H1 (cell line): ENCODE measurements around the gene ZBED1. TPM values are rescaled to one million over a fixed set of nuclear protein-coding genes. Genes with fewer than 3 reads are reported as not detected.

Source experiments
- CTCF ChIA-PET: fragments of 300-600 bp; sonication (Branson Sonifier 250); formaldehyde crosslinking; loops from one replicate; lab custom pipeline; 2021; ENCODE audit not compliant: partially characterized antibody; lab: Charles Lee
- POLR2A ChIA-PET: fragments of 300-600 bp; sonication (Branson Sonifier 250); formaldehyde crosslinking; loops from one replicate; lab custom pipeline; 2021; ENCODE audit warnings: inconsistent platforms; ENCODE audit not compliant: partially characterized antibody; lab: Charles Lee
- DNase-seq, 2 experiments: peaks; one replicate each; pipeline versions ENCODE4 v3.0.0 to v3.0.0-alpha.2; 2010 to 2022; ENCODE audit warnings: low spot score in 2 of 2, low read depth in 1 of 2, mixed read lengths in 1 of 2
- FAIRE-seq: peaks from 2 replicates; lab custom pipeline; 2011; peaks lifted over from hg19 to GRCh38; lab: Jason Lieb, UNC
- H2AFZ ChIP-seq: 2 replicates; pipeline ENCODE4 v1.8.1; 2012; ENCODE audit warnings: low read length, inconsistent platforms
- H2AK5ac ChIP-seq: 2 replicates; pipeline ENCODE4 v1.6.1; 2013; ENCODE audit warnings: low read depth, low read length
- H2BK120ac ChIP-seq: replicated peaks from 2 replicates; pipeline ENCODE3; 2013; ENCODE audit warnings: low read depth, low read length, inconsistent platforms
- H2BK12ac ChIP-seq: 2 replicates; pipeline ENCODE4 v1.6.1; 2013; ENCODE audit warnings: low read depth, low read length
- H2BK15ac ChIP-seq: 2 replicates; pipeline ENCODE4 v1.6.1; 2013; ENCODE audit warnings: low read length
- H2BK20ac ChIP-seq: 2 replicates; pipeline ENCODE4 v1.6.1; 2013; ENCODE audit warnings: low read length
- H2BK5ac ChIP-seq: 2 replicates; pipeline ENCODE4 v1.6.1; 2013; ENCODE audit warnings: low read depth, low read length
- H3K14ac ChIP-seq: 2 replicates; pipeline ENCODE4 v1.6.1; 2013; ENCODE audit warnings: inconsistent platforms; ENCODE audit not compliant: insufficient read length
- H3K18ac ChIP-seq: 2 replicates; pipeline ENCODE4 v1.6.1; 2013; ENCODE audit warnings: low read length; ENCODE audit errors: extremely low read depth
- H3K23ac ChIP-seq: 2 replicates; pipeline ENCODE4 v1.6.1; 2013; ENCODE audit warnings: inconsistent platforms; ENCODE audit not compliant: insufficient read length
- H3K23me2 ChIP-seq: 2 replicates; pipeline ENCODE4 v1.6.1; 2013; ENCODE audit warnings: low read depth, low read length
- H3K27ac ChIP-seq: 2 replicates; pipeline ENCODE4 v1.6.1; 2011; ENCODE audit warnings: low read depth, low read length, inconsistent platforms
- H3K27me3 ChIP-seq, 4 experiments: replicated peaks in 1 of 4; 1 replicate in 1 of 4; 2 replicates in 3 of 4; pipeline versions ENCODE4 v1.6.1 to v1.8.1; 2011 to 2013; ENCODE audit warnings: low read length in 3 of 4, mild to moderate bottlenecking in 3 of 4, inconsistent platforms in 2 of 4, mixed read lengths in 2 of 4, moderate library complexity in 1 of 4; ENCODE audit not compliant: control insufficient read depth in 3 of 4, insufficient read depth in 3 of 4; ENCODE audit errors: extremely low read depth in 1 of 4
- H3K36me3 ChIP-seq, 4 experiments: 2 replicates each; pipeline versions ENCODE4 v1.6.1 to v1.8.1; 2011 to 2013; ENCODE audit warnings: mild to moderate bottlenecking in 4 of 4, low read length in 3 of 4, moderate library complexity in 2 of 4, control low read depth in 1 of 4, inconsistent platforms in 1 of 4; ENCODE audit not compliant: insufficient read depth in 4 of 4, control insufficient read depth in 2 of 4
- H3K4ac ChIP-seq: replicated peaks from 2 replicates; pipeline ENCODE3; 2013; ENCODE audit warnings: low read length, low read depth, mixed read lengths, inconsistent platforms; ENCODE audit not compliant: insufficient read length
- H3K4me1 ChIP-seq, 4 experiments: replicated peaks in 1 of 4; 1 replicate in 1 of 4; 2 replicates in 3 of 4; pipeline versions ENCODE4 v1.6.1 to v1.8.1; 2011 to 2013; ENCODE audit warnings: low read length in 3 of 4, inconsistent platforms in 2 of 4, mixed read lengths in 1 of 4; ENCODE audit not compliant: insufficient read depth in 4 of 4, control insufficient read depth in 3 of 4
- H3K4me2 ChIP-seq, 2 experiments: 2 replicates each; pipeline versions ENCODE4 v1.6.1 to v1.8.1; 2011 to 2013; ENCODE audit warnings: low read depth in 2 of 2, low read length in 2 of 2, control low read depth in 1 of 2, inconsistent platforms in 1 of 2, mild to moderate bottlenecking in 1 of 2; ENCODE audit not compliant: insufficient read depth in 1 of 2
- H3K4me3 ChIP-seq, 4 experiments: fragments of 200-600, 300-600 bp in 1 of 4; sonication (generic), shearing (Covaris generic), sonication (Bioruptor Twin) in 1 of 4; 2 replicates each; pipeline versions ENCODE4 v1.5.1 to v1.8.1; 2011 to 2016; ENCODE audit warnings: low read length in 4 of 4, low read depth in 3 of 4, control low read depth in 2 of 4, inconsistent platforms in 2 of 4, mild to moderate bottlenecking in 2 of 4, mixed read lengths in 1 of 4, moderate library complexity in 1 of 4; ENCODE audit not compliant: insufficient read depth in 2 of 4; ENCODE audit errors: extremely low read depth in 1 of 4
- H3K56ac ChIP-seq: replicated peaks from 2 replicates; pipeline ENCODE3; 2013; ENCODE audit warnings: low read depth, mild to moderate bottlenecking, mixed read lengths, low read length, inconsistent platforms; ENCODE audit not compliant: insufficient read length
- H3K79me1 ChIP-seq: 2 replicates; pipeline ENCODE4 v1.6.1; 2013; ENCODE audit warnings: low read depth, low read length, control low read depth
- H3K79me2 ChIP-seq, 2 experiments: 2 replicates each; pipeline versions ENCODE4 v1.6.1 to v1.8.1; 2012 to 2013; ENCODE audit warnings: low read length in 2 of 2, mild to moderate bottlenecking in 2 of 2, inconsistent platforms in 1 of 2; ENCODE audit not compliant: insufficient read depth in 2 of 2, control insufficient read depth in 1 of 2
- H3K9ac ChIP-seq, 4 experiments: replicated peaks in 1 of 4; 1 replicate in 1 of 4; 2 replicates in 3 of 4; pipeline versions ENCODE4 v1.6.1 to v1.8.1; 2011 to 2013; ENCODE audit warnings: low read depth in 3 of 4, low read length in 3 of 4, control low read depth in 2 of 4, mild to moderate bottlenecking in 2 of 4, moderate library complexity in 2 of 4, inconsistent platforms in 1 of 4; ENCODE audit errors: extremely low read depth in 1 of 4
- H3K9me3 ChIP-seq, 2 experiments: 2 replicates each; pipeline versions ENCODE4 v1.6.1 to v1.8.1; 2012 to 2013; ENCODE audit warnings: mild to moderate bottlenecking in 2 of 2, moderate library complexity in 2 of 2, control low read depth in 1 of 2, inconsistent platforms in 1 of 2, low read depth in 1 of 2, low read length in 1 of 2, mixed read lengths in 1 of 2; ENCODE audit not compliant: insufficient read depth in 2 of 2
- H4K20me1 ChIP-seq, 2 experiments: replicated peaks in 1 of 2; 2 replicates each; pipeline versions ENCODE3 to v1.8.1; 2011 to 2013; ENCODE audit warnings: inconsistent platforms in 2 of 2, low read length in 2 of 2, mild to moderate bottlenecking in 1 of 2; ENCODE audit not compliant: insufficient read depth in 2 of 2, control insufficient read depth in 1 of 2
- H4K5ac ChIP-seq: 2 replicates; pipeline ENCODE4 v1.6.1; 2013; ENCODE audit warnings: low read length, low read depth, mixed read lengths, inconsistent platforms; ENCODE audit not compliant: insufficient read length
- H4K8ac ChIP-seq: 2 replicates; pipeline ENCODE4 v1.8.0; 2013; ENCODE audit warnings: mild to moderate bottlenecking, moderate library complexity, low read length, inconsistent platforms; ENCODE audit not compliant: insufficient read depth; ENCODE audit errors: extremely low read depth
- H4K91ac ChIP-seq: replicated peaks from 2 replicates; pipeline ENCODE3; 2013; ENCODE audit warnings: low read length, mixed read lengths, inconsistent platforms; ENCODE audit not compliant: insufficient read length
- BCL11A ChIP-seq, 2 experiments: IDR thresholded peaks; one replicate each; pipeline ENCODE4 v1.6.1; 2011; ENCODE audit warnings: low read depth in 2 of 2, low read length in 2 of 2, mild to moderate bottlenecking in 2 of 2
- BRCA1 ChIP-seq: IDR thresholded peaks from 2 replicates; pipeline ENCODE4 v1.6.1; 2012; ENCODE audit warnings: low read depth, low read length, improper control_type of control experiment
- CREB1 ChIP-seq: IDR thresholded peaks from 2 replicates; pipeline ENCODE4 v1.6.1; 2012; ENCODE audit warnings: inconsistent platforms
- CTBP2 ChIP-seq: IDR thresholded peaks from 2 replicates; pipeline ENCODE4 v1.7.0; 2011; ENCODE audit warnings: borderline replicate concordance, mild to moderate bottlenecking, moderate library complexity, mixed read lengths, low read length; ENCODE audit not compliant: insufficient read depth, insufficient read length
- EGR1 ChIP-seq: IDR thresholded peaks from 2 replicates; pipeline ENCODE4 v1.6.1; 2011; ENCODE audit warnings: low read depth, low read length, borderline replicate concordance
- GTF2F1 ChIP-seq: IDR thresholded peaks from 2 replicates; pipeline ENCODE4 v1.6.1; 2012; ENCODE audit warnings: low read depth, low read length, improper control_type of control experiment, borderline replicate concordance
- JUN ChIP-seq: IDR thresholded peaks from 2 replicates; pipeline ENCODE4 v1.6.1; 2011; ENCODE audit warnings: low read depth, mild to moderate bottlenecking, improper control_type of control experiment, low read length
- JUND ChIP-seq: IDR thresholded peaks from 2 replicates; pipeline ENCODE4 v1.6.1; 2011; ENCODE audit warnings: mild to moderate bottlenecking, improper control_type of control experiment, low read length
- KDM5A ChIP-seq: fragments of 200-600 bp; IDR thresholded peaks from 2 replicates; pipeline ENCODE4 v1.7.1; 2012; ENCODE audit warnings: mild to moderate bottlenecking, low read length, inconsistent platforms, mixed read lengths
- POU5F1 ChIP-seq: IDR thresholded peaks from 2 replicates; pipeline ENCODE4 v1.6.1; 2011; ENCODE audit warnings: low read depth, mild to moderate bottlenecking, low read length, moderate library complexity
- SAP30 ChIP-seq: fragments of 300-600 bp; sonication (generic); IDR thresholded peaks from 2 replicates; pipeline ENCODE4 v1.7.1; 2012; ENCODE audit warnings: low read length, moderate library complexity, mild to moderate bottlenecking, inconsistent platforms; ENCODE audit not compliant: insufficient read depth, insufficient replicate concordance
- SRF ChIP-seq: IDR thresholded peaks from 2 replicates; pipeline ENCODE4 v1.6.1; 2011; ENCODE audit warnings: mild to moderate bottlenecking, low read depth, low read length, moderate library complexity
- SUZ12 ChIP-seq: fragments of 200-600 bp; sonication (generic); IDR thresholded peaks from 2 replicates; pipeline ENCODE4 v1.6.1; 2012; ENCODE audit warnings: mild to moderate bottlenecking, inconsistent platforms, low read length, moderate library complexity, mixed read lengths
- ZNF274 ChIP-seq: IDR thresholded peaks from 2 replicates; pipeline ENCODE4 v1.7.0; 2012; ENCODE audit warnings: low read length, borderline replicate concordance; ENCODE audit errors: extremely low read depth
- WGBS, 2 experiments: shearing (Covaris generic) in 1 of 2; methylation state at CpG; one replicate each; pipeline versions ENCODE4 v1.1.6 to v1.1.7; 2013 to 2015; ENCODE audit warnings: low lambda C conversion rate in 2 of 2, mixed read lengths in 2 of 2, inconsistent platforms in 1 of 2, low coverage in 1 of 2, missing lambda C conversion rate in 1 of 2; ENCODE audit not compliant: insufficient replicate concordance in 2 of 2, insufficient coverage in 1 of 2, insufficient read length in 1 of 2; ENCODE audit errors: extremely low coverage in 1 of 2, missing lambda C conversion rate in 1 of 2; 5-methylcytosine and 5-hydroxymethylcytosine counted together
- polyA plus RNA-seq, 7 experiments: library from polyadenylated mRNA; depleted of rRNA in 3 of 7; stranded (reverse) in 5 of 7; unstranded in 2 of 7; fragments of >200 nt in 5 of 7; fragments of 200-250 nt in 2 of 7; gene quantifications; 1 replicate in 5 of 7; 2 replicates in 1 of 7; 4 replicates in 1 of 7; pipeline versions ENCODE4 v1.2.1 to v1.2.3, GENCODE V29; 2011 to 2013; ENCODE audit warnings: missing spikeins in 2 of 7, mixed read lengths in 2 of 7
- total RNA-seq: library from RNA; stranded (reverse); fragmentation: NEBNext Ultra II Directional; extraction: Animal tissue kit (Norgen Biotek cat#: 25700); gene quantifications from 2 replicates; pipeline ENCODE4 v1.2.1, GENCODE V29; 2021
- TF ChIP-seq, protein P1 (sequence below): IDR thresholded peaks from 2 replicates; pipeline ENCODE4 v1.6.1; 2012; ENCODE audit warnings: inconsistent platforms

Gene ZBED1
- total and polyA plus RNA-seq, 2 of the 8 experiments (the other 6 are each of a cell fraction or from before 2014, with no cell fraction given): 28.5 to 45.8 TPM

DNA sequence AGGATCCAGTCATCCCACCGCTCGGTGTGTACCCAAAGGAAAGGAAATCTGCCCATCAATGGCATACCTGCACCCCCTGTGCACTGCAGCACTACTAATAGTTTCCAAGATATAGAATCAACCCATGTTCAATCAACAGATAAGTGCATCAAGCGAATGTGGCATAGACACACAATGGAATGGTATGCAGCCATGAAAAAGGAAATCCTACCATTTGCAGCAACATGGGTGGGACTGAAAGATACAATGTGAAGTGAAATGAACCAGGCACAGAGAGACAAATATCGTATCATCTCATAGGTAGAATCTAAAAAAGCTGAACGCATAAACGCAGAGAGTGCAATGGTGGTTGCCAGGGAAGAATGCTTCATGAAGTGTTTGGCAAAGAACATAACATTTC lies 42.5 kb downstream of the ZBED1 start:
- Histone ChIP-seq H2BK5ac (no peak overlapping the region), H2BK120ac (no peak overlapping the region), H3K18ac (no peak overlapping the region), H3K56ac (no peak overlapping the region), H4K5ac (no peak overlapping the region), H3K4ac (no peak overlapping the region), H2AK5ac (no peak overlapping the region; the same call in 1 of the 2 replicates), H2AFZ (no peak overlapping the region), H4K20me1 (peaks cover 0 to 3% of the 10 kb centered on the region in 2 experiments), H3K79me1 (peaks cover 11% of the 10 kb centered on the region), H3K27ac (no peak overlapping the region), H2BK15ac (no peak overlapping the region), H3K23me2 (no peaks in the 10 kb centered on the region), H4K91ac (no peak overlapping the region), H3K27me3 (no peaks in the 10 kb centered on the region), H3K14ac (no peak overlapping the region), H2BK20ac (no peak overlapping the region), H3K9me3 (0 out of 4 replicates have a peak, but pooled peaks cover 0 to 1% of the 10 kb centered on the region in 2 experiments), H2BK12ac (no peak overlapping the region; the same call in 1 of the 2 replicates), H3K4me3 (no peak overlapping the region), H3K36me3 (peaks cover 0 to 3% (median 0%) of the 10 kb centered on the region in 4 experiments; a peak in 1 of 8 replicates), H3K79me2 (peaks cover 0 to 86% of the 10 kb centered on the region in 2 experiments; a peak in 3 of 4 replicates), H3K9ac (no peak overlapping the region), H3K4me1 (peaks cover 0 to 10% (median under 1%) of the 10 kb centered on the region in 4 experiments; a peak in 5 of 7 replicates), H3K23ac (no peak overlapping the region), H4K8ac (no peak overlapping the region), H3K4me2 (no peak overlapping the region)
- ChIA-PET POLR2A (no interaction called here), CTCF (no interaction called here)
- no peak for FAIRE-seq
- DNase-seq: no peak
- 93% methylated on average over 6 of the region's 6 CpGs; no CpG with 5 or more reads in 1 of the 2 experiments for WGBS, 2 experiments
- TF ChIP-seq JUN (no peak), ZNF274 (no peak), JUND (no peak), POU5F1 (no peak), SRF (no peak), EGR1 (no peak), SAP30 (no peak), BRCA1 (no peak), KDM5A (no peak), CTBP2 (no peak), SUZ12 (no peak), GTF2F1 (no peak), CREB1 (no peak), BCL11A (IDR thresholded peaks at IDR 0.05; ENCODE audit: low read depth in 2 of 2, low read length in 2 of 2) (no peak)
- TF ChIP-seq, protein P1, sequence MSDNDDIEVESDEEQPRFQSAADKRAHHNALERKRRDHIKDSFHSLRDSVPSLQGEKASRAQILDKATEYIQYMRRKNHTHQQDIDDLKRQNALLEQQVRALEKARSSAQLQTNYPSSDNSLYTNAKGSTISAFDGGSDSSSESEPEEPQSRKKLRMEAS: no peak
